ENCODE results near the gene PNP.
A peak's percentile ranks its signal among the peaks of the same experiment; 100 is the strongest.

PNP gene

GRCh38 chr14:20476776-20477175 lies 7.6 kb downstream of the PNP start:
- no peaks in the 10 kb centered on the region for H3K9me3 ChIP-seq (ENCODE audit: control insufficient read depth, insufficient read depth, low read length)
- H3K27ac ChIP-seq (ENCODE audit: low read depth, low read length), result no peak overlapping the region
- no peak overlapping the region for H3K9ac ChIP-seq (ENCODE audit: low read depth, low read length)
- peaks cover 7% of the 10 kb centered on the region for H3K4me1 ChIP-seq (ENCODE audit: control insufficient read depth, insufficient read depth, low read length)
- no peaks in the 10 kb centered on the region for H3K27me3 ChIP-seq (ENCODE audit: control insufficient read depth, insufficient read depth, low read length)
- peaks cover 69% of the 10 kb centered on the region for H3K36me3 ChIP-seq (ENCODE audit: control insufficient read depth, insufficient read depth, low read length)
- no peak overlapping the region for H3K4me3 ChIP-seq (ENCODE audit: low read depth, low read length)

DNA sequence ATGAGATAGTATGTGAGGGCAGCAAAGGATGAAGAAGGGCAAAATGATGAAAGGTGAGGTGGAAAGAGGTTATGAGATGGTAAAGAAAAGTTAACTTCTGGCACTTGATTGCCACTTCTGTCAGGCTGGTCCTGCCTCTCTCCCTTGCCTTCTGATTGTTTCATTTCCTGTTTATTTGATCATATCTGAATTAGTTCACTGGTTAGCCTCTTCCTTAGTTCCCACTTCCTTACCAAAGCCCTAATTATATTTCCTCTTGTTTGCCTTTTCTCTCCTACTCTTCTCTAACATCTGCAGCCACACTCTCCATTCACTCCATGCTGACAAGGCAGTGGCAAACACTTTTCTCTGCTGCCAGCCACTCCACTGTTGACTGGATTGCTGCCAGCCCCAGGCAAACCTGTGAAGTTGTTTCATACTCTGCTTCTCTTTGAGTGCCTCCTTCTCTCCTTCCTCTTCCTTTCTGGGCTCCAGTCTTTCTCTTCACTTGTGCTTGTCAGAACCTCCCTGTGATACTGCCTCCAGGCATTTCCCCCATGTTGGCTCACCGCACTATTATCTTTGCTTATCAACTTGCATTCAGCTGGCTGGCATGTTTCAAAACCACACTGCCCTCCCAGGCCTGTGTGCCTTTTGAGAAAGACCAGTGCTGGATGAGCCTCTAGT lies 8.1 kb downstream of the PNP start:
- no peak overlapping the region for H3K9ac ChIP-seq (ENCODE audit: low read depth, low read length)
- no peaks in the 10 kb centered on the region for H3K27me3 ChIP-seq (ENCODE audit: control insufficient read depth, insufficient read depth, low read length)
- H3K4me3 ChIP-seq (ENCODE audit: low read depth, low read length), result no peak overlapping the region
- H3K36me3 ChIP-seq (ENCODE audit: control insufficient read depth, insufficient read depth, low read length), result peaks cover 64% of the 10 kb centered on the region
- no peak overlapping the region for H3K27ac ChIP-seq (ENCODE audit: low read depth, low read length)
- H3K9me3 ChIP-seq (ENCODE audit: control insufficient read depth, insufficient read depth, low read length), result no peaks in the 10 kb centered on the region
- peaks cover 13% of the 10 kb centered on the region for H3K4me1 ChIP-seq (ENCODE audit: control insufficient read depth, insufficient read depth, low read length)

DNA sequence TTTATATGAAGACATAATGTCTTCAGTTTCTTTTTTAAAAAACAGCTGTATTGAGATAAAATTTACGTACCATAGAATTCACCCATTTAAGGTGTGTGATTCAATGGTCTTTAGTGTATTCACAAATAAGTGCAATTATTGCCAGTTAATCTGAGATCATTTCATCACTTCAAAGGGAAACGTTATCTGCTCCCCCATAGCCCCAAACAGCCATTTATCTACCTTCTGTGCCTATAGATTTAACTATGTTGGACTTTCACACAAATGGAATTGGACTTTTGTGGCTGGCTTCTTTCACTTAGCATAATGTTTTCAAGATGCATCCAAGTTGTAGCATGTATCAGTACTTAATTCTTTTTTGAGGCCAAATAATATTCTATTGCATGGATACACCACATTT lies 9.7 kb downstream of the PNP start:
- peaks cover 16% of the 10 kb centered on the region for H3K4me1 ChIP-seq (ENCODE audit: control insufficient read depth, insufficient read depth, low read length)
- H3K9ac ChIP-seq (ENCODE audit: low read depth, low read length), result no peak overlapping the region
- no peak overlapping the region for H3K4me3 ChIP-seq (ENCODE audit: low read depth, low read length)
- no peak overlapping the region for H3K27ac ChIP-seq (ENCODE audit: low read depth, low read length)
- no peaks in the 10 kb centered on the region for H3K9me3 ChIP-seq (ENCODE audit: control insufficient read depth, insufficient read depth, low read length)
- H3K36me3 ChIP-seq (ENCODE audit: control insufficient read depth, insufficient read depth, low read length), result peaks cover 48% of the 10 kb centered on the region
- no peaks in the 10 kb centered on the region for H3K27me3 ChIP-seq (ENCODE audit: control insufficient read depth, insufficient read depth, low read length)

DNA sequence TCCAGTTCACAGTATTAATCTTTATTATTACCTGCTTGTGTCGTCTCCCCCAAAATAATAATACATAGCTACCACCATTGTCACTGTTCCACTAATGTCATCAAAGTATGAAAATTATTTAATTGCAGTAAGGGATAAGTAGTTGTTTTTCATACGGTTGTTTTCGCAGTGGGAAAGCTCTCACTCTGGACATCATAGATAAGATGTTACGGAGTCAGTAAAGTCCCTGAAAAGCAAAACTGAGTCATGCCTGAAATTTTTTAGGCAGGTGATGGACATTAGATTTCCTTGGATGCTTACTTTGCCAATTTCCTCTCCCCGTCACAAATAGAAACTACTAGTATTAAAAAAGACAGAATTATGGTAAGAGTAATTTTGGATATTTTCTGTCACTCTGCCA lies 13.2 kb downstream of the PNP start:
- H3K27ac ChIP-seq (ENCODE audit: low read depth, low read length), result no peak overlapping the region
- no peak overlapping the region for H3K4me3 ChIP-seq (ENCODE audit: low read depth, low read length)
- H3K9me3 ChIP-seq (ENCODE audit: control insufficient read depth, insufficient read depth, low read length), result no peaks in the 10 kb centered on the region
- peaks cover 16% of the 10 kb centered on the region for H3K4me1 ChIP-seq (ENCODE audit: control insufficient read depth, insufficient read depth, low read length)
- peaks cover 13% of the 10 kb centered on the region for H3K36me3 ChIP-seq (ENCODE audit: control insufficient read depth, insufficient read depth, low read length)
- H3K27me3 ChIP-seq (ENCODE audit: control insufficient read depth, insufficient read depth, low read length), result no peaks in the 10 kb centered on the region
- 0 out of 2 replicates have a peak overlapping the region, but pooled peaks have one; percentile 21 for H3K9ac ChIP-seq (ENCODE audit: low read depth, low read length)

- H3K36me3 ChIP-seq (ENCODE audit: control insufficient read depth, insufficient read depth, low read length), result no peaks in the 10 kb centered on the region
- no peaks in the 10 kb centered on the region for H3K27me3 ChIP-seq (ENCODE audit: control insufficient read depth, insufficient read depth, low read length)
- H3K27ac ChIP-seq (ENCODE audit: low read depth, low read length), result no peak overlapping the region
- H3K9ac ChIP-seq (ENCODE audit: low read depth, low read length), result no peak overlapping the region
- no peak overlapping the region for H3K4me3 ChIP-seq (ENCODE audit: low read depth, low read length)
- no peaks in the 10 kb centered on the region for H3K9me3 ChIP-seq (ENCODE audit: control insufficient read depth, insufficient read depth, low read length)
- H3K4me1 ChIP-seq (ENCODE audit: control insufficient read depth, insufficient read depth, low read length), result peaks cover 25% of the 10 kb centered on the region
These were observed 16.7 kb downstream of the PNP start for GRCh38 chr14:20485900-20486299.

- H3K4me1 ChIP-seq (ENCODE audit: control insufficient read depth, insufficient read depth, low read length), result peaks cover 17% of the 10 kb centered on the region
- H3K27me3 ChIP-seq (ENCODE audit: control insufficient read depth, insufficient read depth, low read length), result no peaks in the 10 kb centered on the region
- no peak overlapping the region for H3K9ac ChIP-seq (ENCODE audit: low read depth, low read length)
- H3K9me3 ChIP-seq (ENCODE audit: control insufficient read depth, insufficient read depth, low read length), result no peaks in the 10 kb centered on the region
- H3K4me3 ChIP-seq (ENCODE audit: low read depth, low read length), result no peak overlapping the region
- H3K36me3 ChIP-seq (ENCODE audit: control insufficient read depth, insufficient read depth, low read length), result no peaks in the 10 kb centered on the region
- no peak overlapping the region for H3K27ac ChIP-seq (ENCODE audit: low read depth, low read length)
These were observed 17.6 kb downstream of the PNP start for GRCh38 chr14:20486684-20487395.

GRCh38 chr14:20487396-20487725 lies 18.2 kb downstream of the PNP start:
- Histone ChIP-seq H3K36me3 (ENCODE audit: control insufficient read depth, insufficient read depth, low read length) (no peaks in the 10 kb centered on the region), H3K9me3 (ENCODE audit: control insufficient read depth, insufficient read depth, low read length) (no peaks in the 10 kb centered on the region), H3K9ac (ENCODE audit: low read depth, low read length) (no peak overlapping the region), H3K27ac (ENCODE audit: low read depth, low read length) (no peak overlapping the region), H3K27me3 (ENCODE audit: control insufficient read depth, insufficient read depth, low read length) (no peaks in the 10 kb centered on the region), H3K4me1 (ENCODE audit: control insufficient read depth, insufficient read depth, low read length) (peaks cover 12% of the 10 kb centered on the region), H3K4me3 (ENCODE audit: low read depth, low read length) (no peak overlapping the region)

GRCh38 chr14:20489093-20489994 lies 20.1 kb downstream of the PNP start:
- Histone ChIP-seq H3K9ac (ENCODE audit: low read depth, low read length) (no peak overlapping the region), H3K4me3 (ENCODE audit: low read depth, low read length) (no peak overlapping the region), H3K27me3 (ENCODE audit: control insufficient read depth, insufficient read depth, low read length) (no peaks in the 10 kb centered on the region), H3K4me1 (ENCODE audit: control insufficient read depth, insufficient read depth, low read length) (peaks cover 9% of the 10 kb centered on the region), H3K9me3 (ENCODE audit: control insufficient read depth, insufficient read depth, low read length) (no peaks in the 10 kb centered on the region), H3K27ac (ENCODE audit: low read depth, low read length) (no peak overlapping the region), H3K36me3 (ENCODE audit: control insufficient read depth, insufficient read depth, low read length) (no peaks in the 10 kb centered on the region)

GRCh38 chr14:20490563-20490962 lies 21.4 kb downstream of the PNP start:
- H3K27ac ChIP-seq (ENCODE audit: low read depth, low read length), result no peak overlapping the region

GRCh38 chr14:20492486-20492885 lies 23.3 kb downstream of the PNP start:
- Histone ChIP-seq H3K27ac (ENCODE audit: low read depth, low read length) (no peak overlapping the region), H3K4me3 (ENCODE audit: low read depth, low read length) (no peak overlapping the region), H3K9ac (ENCODE audit: low read depth, low read length) (no peak overlapping the region), H3K27me3 (ENCODE audit: control insufficient read depth, insufficient read depth, low read length) (no peaks in the 10 kb centered on the region), H3K4me1 (ENCODE audit: control insufficient read depth, insufficient read depth, low read length) (peaks cover 9% of the 10 kb centered on the region; the same call in 1 of the 2 replicates), H3K36me3 (ENCODE audit: control insufficient read depth, insufficient read depth, low read length) (no peaks in the 10 kb centered on the region), H3K9me3 (ENCODE audit: control insufficient read depth, insufficient read depth, low read length) (no peaks in the 10 kb centered on the region)

More at GRCh38 chr14:20490563-20490962, 21.4 kb downstream of the PNP start:
- Histone ChIP-seq H3K9ac (ENCODE audit: low read depth, low read length) (no peak overlapping the region), H3K4me3 (ENCODE audit: low read depth, low read length) (no peak overlapping the region), H3K9me3 (ENCODE audit: control insufficient read depth, insufficient read depth, low read length) (no peaks in the 10 kb centered on the region), H3K27me3 (ENCODE audit: control insufficient read depth, insufficient read depth, low read length) (no peaks in the 10 kb centered on the region), H3K4me1 (ENCODE audit: control insufficient read depth, insufficient read depth, low read length) (peaks cover 9% of the 10 kb centered on the region), H3K36me3 (ENCODE audit: control insufficient read depth, insufficient read depth, low read length) (no peaks in the 10 kb centered on the region)

DNA sequence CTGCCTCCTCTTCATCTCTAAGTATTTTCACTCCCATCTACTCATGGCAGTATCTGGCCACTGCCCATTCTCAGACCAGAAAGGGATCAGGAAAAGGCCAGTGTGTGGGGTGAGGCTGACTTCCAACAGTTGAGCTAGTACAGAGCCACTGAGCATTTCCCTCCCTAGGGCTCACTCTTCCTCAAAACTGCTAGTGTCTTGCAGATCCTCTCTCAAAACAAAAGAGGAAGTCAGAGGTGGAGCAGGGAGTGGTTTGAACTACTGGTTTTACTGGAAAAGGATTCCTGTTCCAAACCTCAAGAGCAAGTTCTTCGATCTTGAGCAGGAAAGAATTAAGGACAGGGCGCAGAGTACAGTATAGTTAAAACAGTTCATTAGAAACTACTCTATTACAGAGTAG lies 24.4 kb downstream of the PNP start:
- H3K36me3 ChIP-seq (ENCODE audit: control insufficient read depth, insufficient read depth, low read length), result no peaks in the 10 kb centered on the region
- no peaks in the 10 kb centered on the region for H3K9me3 ChIP-seq (ENCODE audit: control insufficient read depth, insufficient read depth, low read length)
- H3K4me3 ChIP-seq (ENCODE audit: low read depth, low read length), result no peak overlapping the region
- H3K27me3 ChIP-seq (ENCODE audit: control insufficient read depth, insufficient read depth, low read length), result no peaks in the 10 kb centered on the region
- no peak overlapping the region for H3K9ac ChIP-seq (ENCODE audit: low read depth, low read length)
- no peak overlapping the region for H3K27ac ChIP-seq (ENCODE audit: low read depth, low read length)
- peaks cover 8% of the 10 kb centered on the region for H3K4me1 ChIP-seq (ENCODE audit: control insufficient read depth, insufficient read depth, low read length)
